Stimulated activated effector memory CD8-positive, alpha-beta T cell treated with anti-CD3 and anti-CD28 coated beads, Interleukin-12 subunit alpha, Interleukin-12 subunit beta, amount 100 ng/mL, for 72 hours (primary cell): Measurements from ENCODE around the gene SNX33.
"Not testable (repeated sequence)": the region's sequence is repeated elsewhere in the genome, so short reads cannot be mapped to it uniquely, and the experiment has no call there.

Experiments
- ATAC-seq: fragments of 150-1000 bp; cut with Tn5 transposase; 2 replicates; pipeline ENCODE4 v1.10.0; 2021
- DNase-seq, 2 donors: peaks; one replicate each; pipeline ENCODE4 v3.0.0; 2021 to 2022; ENCODE audit warnings: low spot score in 2 of 2
- H3K27ac Mint-ChIP-seq: one replicate; pipeline ENCODE4 v1.8.0; 2022; ENCODE audit warnings: mild to moderate bottlenecking, mixed read lengths
- H3K36me3 Mint-ChIP-seq: one replicate; pipeline ENCODE4 v1.8.0; 2022; ENCODE audit warnings: mild to moderate bottlenecking, mixed read lengths
- H3K4me1 Mint-ChIP-seq: one replicate; pipeline ENCODE4 v1.8.0; 2022; ENCODE audit warnings: mixed read lengths
- H3K4me3 Mint-ChIP-seq: one replicate; pipeline ENCODE4 v1.8.0; 2022; ENCODE audit warnings: mild to moderate bottlenecking, mixed read lengths
- H3K9me3 Mint-ChIP-seq: one replicate; pipeline ENCODE4 v1.8.0; 2022; ENCODE audit warnings: mixed read lengths

Gene SNX33

GRCh38 chr15:75682181-75683135, 34.7 kb downstream of the SNX33 start:
- ATAC-seq, result no peak
- Mint-ChIP-seq H3K9me3 (no peaks in the 10 kb centered on the region), H3K4me3 (no peak overlapping the region), H3K27ac (no peak overlapping the region), H3K36me3 (no peaks in the 10 kb centered on the region), H3K4me1 (no peaks in the 10 kb centered on the region)
- DNase-seq, result no peak

- H3K4me1 Mint-ChIP-seq, H3K9me3 Mint-ChIP-seq, H3K36me3 Mint-ChIP-seq, H3K27ac Mint-ChIP-seq, H3K4me3 Mint-ChIP-seq: not testable (repeated sequence)
- ATAC-seq (peak; percentile 84), DNase-seq (peak; percentile 58 to 83)
These were observed 36.1 kb downstream of the SNX33 start for GRCh38 chr15:75683646-75684312.

- H3K27ac Mint-ChIP-seq, result no peak overlapping the region
- H3K9me3 Mint-ChIP-seq, result no peaks in the 10 kb centered on the region
- no peak overlapping the region for H3K4me3 Mint-ChIP-seq
- ATAC-seq (no peak), DNase-seq (no peak)
- H3K36me3 Mint-ChIP-seq, result no peaks in the 10 kb centered on the region
- H3K4me1 Mint-ChIP-seq, result no peaks in the 10 kb centered on the region
These were observed 36.9 kb downstream of the SNX33 start for GRCh38 chr15:75684648-75685047.

GRCh38 chr15:75685195-75685594, 37.5 kb downstream of the SNX33 start:
- Mint-ChIP-seq H3K36me3 (no peaks in the 10 kb centered on the region), H3K4me1 (no peaks in the 10 kb centered on the region), H3K27ac (no peak overlapping the region), H3K4me3 (no peak overlapping the region), H3K9me3 (no peaks in the 10 kb centered on the region)
- ATAC-seq (no peak), DNase-seq (no peak)

- DNase-seq (peak; percentile 77 to 91), ATAC-seq (peak; percentile 76)
- not testable (repeated sequence) for H3K4me1 Mint-ChIP-seq, H3K4me3 Mint-ChIP-seq, H3K9me3 Mint-ChIP-seq, H3K36me3 Mint-ChIP-seq, H3K27ac Mint-ChIP-seq
These were observed 38.5 kb downstream of the SNX33 start for GRCh38 chr15:75686212-75686642.

- Mint-ChIP-seq H3K36me3 (no peaks in the 10 kb centered on the region), H3K27ac (no peak overlapping the region), H3K9me3 (no peaks in the 10 kb centered on the region), H3K4me1 (no peaks in the 10 kb centered on the region), H3K4me3 (no peak overlapping the region)
- DNase-seq, result no peak
- ATAC-seq, result no peak
These were observed 40.0 kb downstream of the SNX33 start for GRCh38 chr15:75687486-75688277.

- Mint-ChIP-seq H3K4me3 (no peak overlapping the region), H3K9me3 (no peaks in the 10 kb centered on the region), H3K27ac (no peak overlapping the region), H3K4me1 (no peaks in the 10 kb centered on the region), H3K36me3 (no peaks in the 10 kb centered on the region)
- DNase-seq (no peak), ATAC-seq (no peak)
These were observed 40.5 kb downstream of the SNX33 start for GRCh38 chr15:75688278-75688557.

- no peak for ATAC-seq
- DNase-seq, result no peak
- H3K4me3 Mint-ChIP-seq, result no peak overlapping the region
These were observed 41.1 kb downstream of the SNX33 start for GRCh38 chr15:75688831-75689230.

GRCh38 chr15:75689429-75689828, 41.7 kb downstream of the SNX33 start:
- not testable (repeated sequence) for H3K4me3 Mint-ChIP-seq, H3K27ac Mint-ChIP-seq, H3K9me3 Mint-ChIP-seq, ATAC-seq, H3K4me1 Mint-ChIP-seq, DNase-seq, H3K36me3 Mint-ChIP-seq

More at GRCh38 chr15:75688831-75689230, 41.1 kb downstream of the SNX33 start:
- no peak overlapping the region for H3K27ac Mint-ChIP-seq
- H3K4me1 Mint-ChIP-seq, result no peaks in the 10 kb centered on the region
- H3K36me3 Mint-ChIP-seq, result no peaks in the 10 kb centered on the region
- H3K9me3 Mint-ChIP-seq, result no peaks in the 10 kb centered on the region

- H3K4me3 Mint-ChIP-seq, ATAC-seq, DNase-seq, H3K36me3 Mint-ChIP-seq, H3K9me3 Mint-ChIP-seq, H3K27ac Mint-ChIP-seq: not testable (repeated sequence)
- H3K4me1 Mint-ChIP-seq, result peaks cover 19% of the 10 kb centered on the region
These were observed 44.6 kb downstream of the SNX33 start for GRCh38 chr15:75692311-75692710.

GRCh38 chr15:75693028-75693427, 45.3 kb downstream of the SNX33 start:
- not testable (repeated sequence) for H3K36me3 Mint-ChIP-seq, H3K9me3 Mint-ChIP-seq, ATAC-seq, H3K27ac Mint-ChIP-seq, H3K4me3 Mint-ChIP-seq, DNase-seq
- peaks cover 19% of the 10 kb centered on the region for H3K4me1 Mint-ChIP-seq

GRCh38 chr15:75693501-75694240, 46.0 kb downstream of the SNX33 start:
- DNase-seq (no peak), ATAC-seq (no peak)
- Mint-ChIP-seq H3K4me1 (peaks cover 19% of the 10 kb centered on the region), H3K4me3 (no peak overlapping the region), H3K27ac (no peak overlapping the region), H3K36me3 (peaks cover 9% of the 10 kb centered on the region), H3K9me3 (no peaks in the 10 kb centered on the region)

GRCh38 chr15:75694241-75695182, 46.8 kb downstream of the SNX33 start:
- ATAC-seq (no peak), DNase-seq (no peak)
- H3K27ac Mint-ChIP-seq, result peak overlapping the region; percentile 58
- peaks cover 27% of the 10 kb centered on the region for H3K4me1 Mint-ChIP-seq
- H3K9me3 Mint-ChIP-seq, result no peaks in the 10 kb centered on the region
- peaks cover 9% of the 10 kb centered on the region for H3K36me3 Mint-ChIP-seq
- no peak overlapping the region for H3K4me3 Mint-ChIP-seq

- no peaks in the 10 kb centered on the region for H3K9me3 Mint-ChIP-seq
- peak overlapping the region; percentile 58 for H3K27ac Mint-ChIP-seq
- H3K36me3 Mint-ChIP-seq, result peaks cover 9% of the 10 kb centered on the region
- DNase-seq, result no peak
- H3K4me3 Mint-ChIP-seq, result no peak overlapping the region
- ATAC-seq, result no peak
- H3K4me1 Mint-ChIP-seq, result peaks cover 29% of the 10 kb centered on the region
These were observed 47.5 kb downstream of the SNX33 start for GRCh38 chr15:75695220-75695619.
